ENCODE measurements around the gene CGNL1. TPM values are rescaled to one million over a fixed set of nuclear protein-coding genes. Genes with fewer than 3 reads are reported as not detected.

The CGNL1 gene
- total RNA-seq, 1 donor: under 0.01 TPM

DNA sequence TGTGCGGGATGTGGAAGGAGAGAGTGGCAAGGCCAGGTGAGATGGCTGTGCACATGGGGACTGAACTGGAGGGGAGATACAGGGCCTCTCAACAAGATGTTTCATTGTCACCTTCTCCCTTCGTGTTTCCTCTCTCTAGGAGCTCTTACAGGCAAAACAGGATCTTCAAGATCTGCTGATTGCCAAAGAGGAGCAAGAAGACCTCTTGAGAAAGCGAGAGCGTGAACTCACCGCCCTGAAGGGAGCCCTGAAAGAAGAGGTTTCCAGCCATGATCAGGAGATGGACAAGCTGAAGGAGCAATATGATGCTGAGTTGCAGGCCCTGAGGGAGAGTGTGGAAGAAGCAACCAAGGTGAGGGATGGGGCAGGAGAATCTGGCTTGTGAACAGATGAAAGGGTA lies 85.2 kb downstream of the CGNL1 start:
- H3K9me3 ChIP-seq (ENCODE audit: low read depth, low read length): no peaks in the 10 kb centered on the region
- H3K4me1 ChIP-seq (ENCODE audit: insufficient read depth, low read length): no peaks in the 10 kb centered on the region
- no peak overlapping the region for H3K4me3 ChIP-seq (ENCODE audit: low read length)
- no peaks in the 10 kb centered on the region for H3K27me3 ChIP-seq (ENCODE audit: insufficient read depth, low read length)

DNA sequence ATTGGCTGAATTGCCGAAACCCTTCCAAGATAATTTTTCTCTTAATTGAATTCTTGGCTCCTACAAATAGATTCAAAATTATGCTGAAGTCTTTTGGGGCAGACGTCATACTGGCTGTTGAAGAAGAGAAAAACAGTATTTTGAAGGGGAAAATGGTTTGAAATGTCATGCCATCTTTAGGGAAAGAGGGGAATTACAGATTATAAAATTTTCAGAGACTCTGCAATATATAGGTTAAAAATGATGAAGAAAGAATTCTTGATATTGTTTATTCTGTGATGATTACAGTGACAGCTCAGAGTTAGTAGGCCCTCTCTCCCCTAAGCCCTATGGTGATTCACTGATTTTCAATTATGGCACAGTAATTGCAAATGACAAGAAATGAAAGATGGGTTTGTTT lies 86.1 kb downstream of the CGNL1 start:
- H3K4me3 ChIP-seq (ENCODE audit: low read length): no peak overlapping the region
- no peaks in the 10 kb centered on the region for H3K4me1 ChIP-seq (ENCODE audit: insufficient read depth, low read length)
- no peaks in the 10 kb centered on the region for H3K9me3 ChIP-seq (ENCODE audit: low read depth, low read length)
- H3K27me3 ChIP-seq (ENCODE audit: insufficient read depth, low read length): no peaks in the 10 kb centered on the region

DNA sequence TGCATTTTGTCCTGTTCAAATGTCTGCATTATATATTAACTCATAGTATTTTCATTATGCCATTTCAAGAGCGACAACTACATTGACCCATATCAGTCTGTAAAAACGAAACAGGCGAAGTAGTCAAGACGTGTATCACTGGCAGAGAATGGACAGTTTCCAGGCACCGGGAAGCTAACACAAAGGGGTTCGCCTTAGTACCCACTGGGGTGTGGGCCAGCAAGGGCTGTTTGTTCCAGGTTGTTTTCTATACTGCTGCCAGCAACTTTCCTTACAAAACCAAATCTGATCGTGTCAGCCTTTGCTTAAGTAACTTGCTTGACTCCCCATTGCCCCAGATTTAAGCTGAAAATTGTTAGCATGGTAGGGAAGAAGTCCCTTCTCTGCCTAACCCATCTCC lies 87.1 kb downstream of the CGNL1 start:
- no peaks in the 10 kb centered on the region for H3K4me1 ChIP-seq (ENCODE audit: insufficient read depth, low read length)
- H3K27me3 ChIP-seq (ENCODE audit: insufficient read depth, low read length): no peaks in the 10 kb centered on the region
- H3K4me3 ChIP-seq (ENCODE audit: low read length): no peak overlapping the region
- no peaks in the 10 kb centered on the region for H3K9me3 ChIP-seq (ENCODE audit: low read depth, low read length)

DNA sequence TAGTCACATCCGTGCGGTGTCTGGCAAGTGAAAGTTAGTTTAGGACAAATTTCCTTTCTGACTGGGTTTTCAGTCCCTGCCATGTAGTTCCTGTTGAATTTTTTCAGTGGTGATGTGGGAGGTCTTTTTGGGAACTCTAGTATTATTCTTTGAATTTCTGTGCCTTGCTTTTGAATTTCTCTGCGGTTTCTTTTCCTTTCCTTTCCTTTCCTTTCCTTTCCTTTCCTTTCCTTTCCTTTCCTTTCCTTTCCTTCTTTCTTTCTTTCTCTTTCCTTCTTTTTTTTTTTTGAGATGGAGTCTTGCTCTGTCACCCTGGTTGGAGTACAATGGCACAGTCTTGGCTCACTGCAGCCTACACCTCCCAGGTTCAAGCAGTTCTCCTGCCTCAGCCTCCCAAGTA lies 88.2 kb downstream of the CGNL1 start:
- Histone ChIP-seq H3K27me3 (ENCODE audit: insufficient read depth, low read length) (no peaks in the 10 kb centered on the region), H3K4me3 (ENCODE audit: low read length) (no peak overlapping the region), H3K4me1 (ENCODE audit: insufficient read depth, low read length) (no peaks in the 10 kb centered on the region), H3K9me3 (ENCODE audit: low read depth, low read length) (no peaks in the 10 kb centered on the region)

DNA sequence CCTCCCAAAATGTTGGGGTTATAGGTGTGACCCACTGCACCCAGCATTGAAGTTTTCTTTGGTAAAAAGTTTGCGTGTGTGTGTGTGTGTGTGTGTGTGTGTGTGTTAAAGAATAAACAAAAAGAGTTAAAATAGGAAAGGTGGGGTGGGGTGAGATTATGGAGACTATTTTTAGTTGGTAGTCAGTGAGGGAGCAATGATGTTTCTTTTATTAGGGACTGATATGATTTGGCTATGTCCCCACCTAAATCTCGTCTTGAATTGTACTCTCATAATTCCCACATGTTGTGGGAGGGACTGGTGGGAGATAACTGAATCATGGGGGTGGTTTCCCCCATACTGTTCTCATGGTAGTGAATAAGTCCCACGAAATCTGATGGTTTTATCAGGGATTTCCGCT lies 92.2 kb downstream of the CGNL1 start:
- no peaks in the 10 kb centered on the region for H3K9me3 ChIP-seq (ENCODE audit: low read depth, low read length)
- H3K4me1 ChIP-seq (ENCODE audit: insufficient read depth, low read length): no peaks in the 10 kb centered on the region
- no peaks in the 10 kb centered on the region for H3K27me3 ChIP-seq (ENCODE audit: insufficient read depth, low read length)
- no peak overlapping the region for H3K4me3 ChIP-seq (ENCODE audit: low read length)

DNA sequence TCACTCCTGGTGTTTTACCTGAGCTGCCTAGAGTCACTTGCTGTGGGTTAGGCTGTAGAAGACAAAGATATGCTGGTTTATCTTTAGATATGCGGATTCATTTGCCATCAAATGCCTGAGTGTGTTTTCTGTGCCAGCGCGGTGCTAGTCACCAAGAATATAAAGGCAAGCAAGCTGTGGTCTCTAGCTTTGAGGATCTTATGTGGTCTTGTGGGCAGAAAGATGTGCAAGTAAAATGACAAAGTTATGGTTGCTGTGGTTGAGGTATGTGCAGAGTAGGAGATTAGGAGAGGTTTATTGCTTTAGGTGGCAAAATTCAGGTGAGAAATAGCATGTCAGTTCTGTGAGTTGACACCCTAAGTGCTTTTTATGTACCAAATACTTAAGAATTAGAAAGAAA lies 94.2 kb downstream of the CGNL1 start:
- Histone ChIP-seq H3K4me1 (ENCODE audit: insufficient read depth, low read length) (no peaks in the 10 kb centered on the region), H3K27me3 (ENCODE audit: insufficient read depth, low read length) (no peaks in the 10 kb centered on the region), H3K9me3 (ENCODE audit: low read depth, low read length) (no peaks in the 10 kb centered on the region), H3K4me3 (ENCODE audit: low read length) (no peak overlapping the region)

DNA sequence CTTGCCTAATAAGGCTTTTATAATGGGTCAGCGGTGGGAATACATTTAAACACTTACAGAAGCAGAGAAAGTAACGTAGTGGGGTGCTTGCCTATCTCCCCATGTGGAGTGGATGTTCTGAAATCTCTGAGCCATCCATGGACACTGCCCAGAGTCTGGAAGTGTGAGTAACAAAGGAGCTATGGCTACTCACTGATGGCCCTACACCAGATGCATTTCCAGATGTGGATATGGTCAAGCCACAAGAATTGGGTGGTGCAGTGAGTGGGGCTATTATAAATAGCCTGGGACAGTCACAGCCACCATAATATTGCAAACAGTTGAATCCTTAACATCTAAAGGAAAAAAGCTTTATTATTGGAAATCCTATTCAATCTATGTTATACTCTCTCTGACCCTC lies 96.6 kb downstream of the CGNL1 start:
- Histone ChIP-seq H3K27me3 (ENCODE audit: insufficient read depth, low read length) (no peaks in the 10 kb centered on the region), H3K9me3 (ENCODE audit: low read depth, low read length) (no peaks in the 10 kb centered on the region), H3K4me3 (ENCODE audit: low read length) (no peak overlapping the region), H3K4me1 (ENCODE audit: insufficient read depth, low read length) (no peaks in the 10 kb centered on the region)

DNA sequence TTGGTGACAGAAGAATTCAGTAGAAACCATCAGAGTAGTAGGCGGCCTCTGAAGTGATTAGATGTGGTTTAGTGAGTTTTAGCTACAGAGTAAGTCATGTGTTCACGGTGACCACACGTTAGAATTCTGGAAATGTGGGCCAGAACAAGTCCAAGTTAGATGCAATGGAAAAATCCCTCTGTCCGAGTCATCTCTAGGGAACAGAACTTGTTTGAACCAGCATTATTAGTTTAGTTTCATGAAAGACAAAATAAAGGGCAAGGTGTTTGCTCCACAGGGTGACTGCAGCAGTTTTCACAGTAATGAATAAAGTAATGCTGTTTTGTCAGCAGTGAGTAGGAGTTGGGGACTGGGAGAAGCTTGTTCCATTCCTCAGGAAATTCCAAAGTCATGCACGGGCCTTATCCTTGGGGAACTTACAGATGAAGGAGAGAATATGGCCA lies 100.2 kb downstream of the CGNL1 start:
- Histone ChIP-seq H3K27me3 (ENCODE audit: insufficient read depth, low read length) (no peaks in the 10 kb centered on the region), H3K9me3 (ENCODE audit: low read depth, low read length) (no peaks in the 10 kb centered on the region), H3K4me3 (ENCODE audit: low read length) (no peak overlapping the region), H3K4me1 (ENCODE audit: insufficient read depth, low read length) (no peaks in the 10 kb centered on the region)

DNA sequence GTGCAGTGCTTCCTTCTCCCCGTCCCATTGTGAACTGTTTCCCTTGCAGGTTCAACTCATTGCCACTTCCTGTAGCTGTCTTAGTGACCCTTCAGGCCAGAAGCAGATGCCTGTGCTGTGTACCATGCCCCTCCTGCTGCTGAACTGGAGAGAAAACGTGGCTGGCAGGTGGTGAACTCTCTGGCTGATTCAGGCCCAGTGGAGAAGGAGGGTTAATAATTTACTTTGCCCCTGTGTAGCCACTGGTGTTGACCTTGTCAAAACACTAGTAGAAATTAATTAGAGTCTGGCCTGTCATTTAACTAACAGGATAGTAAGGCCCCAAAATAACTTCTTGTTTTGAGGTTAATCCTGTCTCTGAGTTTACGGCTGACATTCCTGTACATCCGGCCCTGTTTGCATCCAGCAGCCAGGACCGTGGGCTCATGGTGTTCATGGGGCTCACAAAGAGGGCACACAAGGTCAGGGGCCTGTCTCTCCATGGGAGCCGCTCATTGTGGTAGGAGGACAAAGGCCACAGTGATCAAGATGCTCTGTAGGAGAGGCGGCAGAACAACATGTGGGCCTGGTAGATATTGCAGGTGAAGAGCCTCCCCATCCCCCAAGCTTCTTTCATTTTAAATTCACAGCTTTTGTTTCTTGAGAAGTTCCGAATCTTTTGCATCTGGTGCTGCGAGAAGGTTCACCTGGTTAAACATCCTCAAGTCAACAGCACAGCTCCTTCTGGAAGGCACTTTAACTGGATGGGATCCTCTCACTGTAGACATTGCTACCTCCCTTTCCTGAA lies 101.6 kb downstream of the CGNL1 start:
- peaks cover 3% of the 10 kb centered on the region for H3K27me3 ChIP-seq (ENCODE audit: insufficient read depth, low read length)
- H3K9me3 ChIP-seq (ENCODE audit: low read depth, low read length): no peaks in the 10 kb centered on the region
- H3K4me3 ChIP-seq (ENCODE audit: low read length): no peak overlapping the region
- no peaks in the 10 kb centered on the region for H3K4me1 ChIP-seq (ENCODE audit: insufficient read depth, low read length)

DNA sequence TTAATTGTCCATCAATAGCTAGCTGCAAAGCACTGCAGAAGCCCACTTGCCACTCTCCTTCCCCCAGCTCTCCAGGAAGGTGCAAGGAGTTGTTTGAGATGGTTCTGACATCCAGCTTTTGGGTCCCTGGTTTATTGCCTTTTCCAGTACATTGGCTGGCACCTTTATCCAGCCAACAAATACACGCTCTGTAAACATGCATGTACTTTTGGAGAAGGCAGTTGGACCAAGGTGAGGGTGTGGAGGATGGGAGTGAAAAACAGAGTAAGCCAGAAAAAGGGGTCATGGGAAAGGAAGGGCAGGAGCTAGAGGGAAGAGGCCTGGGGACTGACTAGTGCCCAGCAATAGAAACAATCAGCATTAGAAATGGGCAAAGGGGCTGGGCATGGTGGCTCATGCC lies 102.7 kb downstream of the CGNL1 start:
- Histone ChIP-seq H3K4me3 (ENCODE audit: low read length) (no peak overlapping the region), H3K27me3 (ENCODE audit: insufficient read depth, low read length) (peaks cover 5% of the 10 kb centered on the region), H3K9me3 (ENCODE audit: low read depth, low read length) (no peaks in the 10 kb centered on the region), H3K4me1 (ENCODE audit: insufficient read depth, low read length) (no peaks in the 10 kb centered on the region)

DNA sequence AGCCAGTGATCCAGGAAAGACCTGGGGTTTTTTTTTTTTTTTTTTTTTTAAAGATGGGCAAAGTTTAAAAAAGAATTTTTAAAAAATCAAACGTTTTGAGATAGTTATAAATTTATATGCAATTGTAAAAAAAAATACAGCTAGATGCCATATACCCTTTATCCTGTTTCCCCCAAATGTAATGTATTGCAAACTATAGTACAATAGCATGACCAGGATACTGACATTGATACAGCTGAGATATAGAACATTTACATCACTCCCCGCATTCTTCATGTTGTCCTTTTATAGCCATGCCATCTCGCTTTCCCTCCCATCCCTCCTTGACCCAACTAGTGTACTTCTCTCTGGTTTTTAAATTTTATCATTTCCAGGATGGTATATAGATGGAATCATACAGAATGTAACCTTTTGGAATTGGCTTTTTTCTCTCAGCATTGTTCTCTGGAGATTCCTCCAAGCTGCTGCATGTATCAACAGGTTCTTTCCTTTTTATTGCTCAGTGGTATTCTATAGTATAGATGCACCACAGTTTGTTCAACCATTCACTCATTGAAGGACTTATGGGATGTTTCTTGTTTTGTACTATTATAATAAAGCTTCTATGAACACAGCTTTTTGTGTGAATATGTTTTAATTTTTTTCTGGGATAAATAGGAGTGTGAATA lies 104.9 kb downstream of the CGNL1 start:
- H3K9me3 ChIP-seq (ENCODE audit: low read depth, low read length): no peaks in the 10 kb centered on the region

DNA sequence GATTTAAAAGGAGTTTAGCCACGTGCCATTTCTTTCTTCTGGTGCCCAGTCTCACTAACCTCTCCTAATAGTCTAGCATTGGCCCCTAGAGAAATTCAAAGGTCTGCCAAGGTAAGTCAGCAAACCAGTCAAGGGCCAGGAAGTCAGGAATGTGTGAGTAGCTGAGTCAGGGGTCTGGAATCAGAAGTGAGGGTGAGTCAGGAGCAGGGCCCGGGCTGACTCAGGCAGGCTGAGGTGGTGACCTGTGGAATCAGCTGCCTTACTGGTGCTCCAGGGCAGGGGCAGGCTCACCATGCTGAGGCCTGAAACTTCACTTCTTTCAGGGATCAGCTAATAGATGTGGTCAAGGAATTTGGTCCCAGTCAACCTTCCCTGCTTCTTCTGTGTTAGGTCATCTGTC lies 109.6 kb downstream of the CGNL1 start:
- H3K9me3 ChIP-seq (ENCODE audit: low read depth, low read length): no peaks in the 10 kb centered on the region
- no peak overlapping the region for H3K4me3 ChIP-seq (ENCODE audit: low read length)
- no peaks in the 10 kb centered on the region for H3K4me1 ChIP-seq (ENCODE audit: insufficient read depth, low read length)
- H3K27me3 ChIP-seq (ENCODE audit: insufficient read depth, low read length): peaks cover 14% of the 10 kb centered on the region

More for the DNA sequence above, 104.9 kb downstream of the CGNL1 start:
- Histone ChIP-seq H3K27me3 (ENCODE audit: insufficient read depth, low read length) (peaks cover 11% of the 10 kb centered on the region), H3K4me3 (ENCODE audit: low read length) (no peak overlapping the region), H3K4me1 (ENCODE audit: insufficient read depth, low read length) (no peaks in the 10 kb centered on the region)

DNA sequence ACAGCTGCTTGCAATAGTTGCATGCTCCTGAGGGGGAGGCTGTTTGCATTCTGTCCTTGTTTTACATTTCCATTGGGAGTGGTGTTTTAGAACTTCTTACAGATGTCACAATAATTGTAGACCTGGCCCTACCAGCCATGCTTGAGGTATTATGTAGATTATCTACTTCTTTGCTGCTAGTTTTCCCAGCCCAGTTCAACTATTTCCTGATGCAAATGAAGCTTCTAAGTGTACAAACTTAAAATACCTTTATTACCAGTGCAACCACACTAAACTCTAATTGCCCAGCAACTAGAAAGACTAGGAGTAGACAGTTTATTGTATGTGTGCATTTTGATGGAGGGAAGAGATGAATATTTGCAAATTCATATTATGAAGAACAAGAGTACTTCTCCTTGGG lies 110.5 kb downstream of the CGNL1 start:
- Histone ChIP-seq H3K4me1 (ENCODE audit: insufficient read depth, low read length) (no peaks in the 10 kb centered on the region), H3K4me3 (ENCODE audit: low read length) (no peak overlapping the region)

DNA sequence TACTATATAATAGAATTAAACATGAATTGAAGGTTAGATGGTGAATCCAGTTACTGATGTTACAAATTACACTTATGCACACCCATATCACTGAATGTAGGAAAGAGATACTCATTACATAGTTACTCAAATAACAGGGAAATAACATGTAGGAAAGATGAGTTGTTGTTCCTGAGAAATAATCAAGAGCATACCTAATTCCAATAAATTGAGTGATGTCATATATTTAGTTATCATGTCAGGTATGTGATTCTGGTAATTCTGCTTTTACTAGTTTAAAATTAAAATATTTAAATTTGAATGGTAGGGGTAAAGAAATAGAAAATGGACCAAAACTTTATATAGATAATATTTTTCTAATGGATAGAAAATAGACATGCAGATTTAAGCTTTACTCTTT lies 112.8 kb downstream of the CGNL1 start:
- Histone ChIP-seq H3K4me1 (ENCODE audit: insufficient read depth, low read length) (no peaks in the 10 kb centered on the region), H3K4me3 (ENCODE audit: low read length) (no peak overlapping the region), H3K9me3 (ENCODE audit: low read depth, low read length) (no peaks in the 10 kb centered on the region), H3K27me3 (ENCODE audit: insufficient read depth, low read length) (peaks cover 7% of the 10 kb centered on the region)

More for the DNA sequence above, 110.5 kb downstream of the CGNL1 start:
- peaks cover 11% of the 10 kb centered on the region for H3K27me3 ChIP-seq (ENCODE audit: insufficient read depth, low read length)
- H3K9me3 ChIP-seq (ENCODE audit: low read depth, low read length): no peaks in the 10 kb centered on the region

DNA sequence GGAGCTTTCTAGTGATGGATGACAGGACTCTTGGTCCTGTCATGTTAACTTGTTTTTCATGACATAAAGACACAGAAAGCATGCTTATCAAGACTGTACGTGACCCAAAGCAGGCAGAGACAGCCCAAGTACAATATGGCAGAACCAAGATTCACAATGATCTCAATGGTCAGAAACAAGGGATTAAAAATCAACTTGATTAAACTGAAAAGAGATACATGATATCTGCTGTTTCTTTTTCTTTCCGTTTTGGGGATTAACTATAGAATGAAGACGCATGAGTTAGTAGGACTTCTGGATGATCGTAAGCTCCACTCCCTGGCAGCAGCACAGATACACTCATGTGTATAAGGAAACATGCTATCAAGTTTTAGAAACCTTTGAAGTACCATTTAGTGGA lies 117.0 kb downstream of the CGNL1 start:
- H3K9me3 ChIP-seq (ENCODE audit: low read depth, low read length): no peaks in the 10 kb centered on the region
- no peaks in the 10 kb centered on the region for H3K4me1 ChIP-seq (ENCODE audit: insufficient read depth, low read length)
- no peak overlapping the region for H3K4me3 ChIP-seq (ENCODE audit: low read length)
- no peaks in the 10 kb centered on the region for H3K27me3 ChIP-seq (ENCODE audit: insufficient read depth, low read length)

DNA sequence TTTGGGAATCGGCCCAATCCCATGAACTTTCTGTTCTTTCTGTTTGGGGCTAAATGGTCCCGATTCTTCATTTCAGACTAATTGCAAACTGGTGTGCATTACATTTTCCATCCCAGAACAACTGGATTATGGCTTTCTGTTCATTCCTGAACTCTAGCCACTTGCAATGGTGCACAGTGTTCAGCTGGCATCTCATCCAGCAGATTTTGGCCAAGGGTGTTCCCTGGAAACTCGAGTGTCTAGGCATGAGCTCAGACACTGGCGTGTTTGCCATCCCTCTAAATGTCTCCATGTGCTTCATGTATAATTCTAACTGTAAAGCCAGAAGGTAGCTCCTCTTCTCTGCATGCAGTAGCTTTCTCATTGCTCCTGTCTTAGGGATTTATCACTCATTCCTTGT lies 118.3 kb downstream of the CGNL1 start:
- H3K27me3 ChIP-seq (ENCODE audit: insufficient read depth, low read length): no peaks in the 10 kb centered on the region
- H3K4me3 ChIP-seq (ENCODE audit: low read length): no peak overlapping the region
- no peaks in the 10 kb centered on the region for H3K4me1 ChIP-seq (ENCODE audit: insufficient read depth, low read length)
- no peaks in the 10 kb centered on the region for H3K9me3 ChIP-seq (ENCODE audit: low read depth, low read length)

All from mononuclear cell (primary cell).